ENCODE measurements around the gene PAPOLA. TPM values are rescaled to one million over a fixed set of nuclear protein-coding genes. Genes with fewer than 3 reads are reported as not detected.

PAPOLA gene
- total RNA-seq, 2 donors from 2014 or later: 127 to 153 TPM

DNA sequence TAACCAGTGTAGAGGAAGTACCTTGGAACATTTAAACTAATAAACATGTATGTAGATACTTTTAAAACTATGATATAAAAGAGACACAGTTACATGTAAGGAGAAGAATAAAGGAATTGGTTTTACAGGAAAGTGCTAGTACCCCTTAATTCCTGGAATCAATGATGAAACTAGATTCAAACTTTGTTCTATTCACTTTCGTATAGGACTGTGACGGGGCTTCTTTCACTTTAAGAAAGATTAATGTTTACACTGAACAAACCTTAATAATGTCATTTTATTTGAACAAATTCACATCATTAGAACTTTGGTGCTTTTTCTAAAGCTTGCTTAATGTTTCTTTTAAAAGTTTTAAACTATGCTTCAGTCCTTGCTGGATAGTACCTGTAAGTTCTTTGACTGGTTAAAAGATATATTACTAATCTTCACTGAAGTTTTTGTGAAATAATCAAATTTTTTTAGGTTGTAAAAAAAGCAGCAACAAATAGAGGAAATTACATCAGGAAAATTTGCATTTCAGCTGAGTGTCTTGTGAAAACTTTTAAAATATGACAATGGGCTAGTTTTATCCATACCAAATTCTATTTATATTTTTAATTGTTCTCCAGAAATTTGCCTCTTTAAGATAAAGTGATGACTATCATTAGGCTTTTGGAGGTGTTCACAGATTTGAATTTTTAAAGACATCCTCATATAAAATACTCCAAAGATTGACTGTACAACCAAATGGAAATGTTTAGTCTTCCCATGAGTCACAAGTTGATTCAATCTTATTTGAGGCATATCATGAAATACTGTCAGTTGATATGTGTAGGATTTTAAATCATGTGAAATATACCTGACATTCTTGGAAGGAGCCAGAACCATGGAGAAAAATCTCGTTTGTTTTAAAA lies 36.2 kb downstream of the PAPOLA start:
- no peak for DNase-seq (ENCODE audit: low spot score)
- intact Hi-C loops (cut with DNase I): no loop called here

DNA sequence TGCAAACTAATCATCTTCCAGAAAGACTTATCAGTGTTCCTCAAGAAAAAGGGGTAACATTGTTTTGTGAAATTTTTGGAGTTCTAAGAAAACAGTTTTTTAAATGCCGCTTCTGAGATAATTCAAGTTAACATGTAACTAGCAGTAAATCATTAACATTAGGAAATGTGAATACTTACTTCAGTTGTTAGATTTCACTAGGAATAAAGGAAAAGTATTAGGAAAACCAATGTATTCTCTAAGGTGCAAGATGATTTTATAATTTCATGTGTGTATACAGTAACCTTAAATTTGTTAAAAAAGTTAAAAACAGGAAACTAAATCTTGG lies 36.8 kb downstream of the PAPOLA start:
- intact Hi-C loops (cut with DNase I): no loop called here
- no peak for DNase-seq (ENCODE audit: low spot score)

DNA sequence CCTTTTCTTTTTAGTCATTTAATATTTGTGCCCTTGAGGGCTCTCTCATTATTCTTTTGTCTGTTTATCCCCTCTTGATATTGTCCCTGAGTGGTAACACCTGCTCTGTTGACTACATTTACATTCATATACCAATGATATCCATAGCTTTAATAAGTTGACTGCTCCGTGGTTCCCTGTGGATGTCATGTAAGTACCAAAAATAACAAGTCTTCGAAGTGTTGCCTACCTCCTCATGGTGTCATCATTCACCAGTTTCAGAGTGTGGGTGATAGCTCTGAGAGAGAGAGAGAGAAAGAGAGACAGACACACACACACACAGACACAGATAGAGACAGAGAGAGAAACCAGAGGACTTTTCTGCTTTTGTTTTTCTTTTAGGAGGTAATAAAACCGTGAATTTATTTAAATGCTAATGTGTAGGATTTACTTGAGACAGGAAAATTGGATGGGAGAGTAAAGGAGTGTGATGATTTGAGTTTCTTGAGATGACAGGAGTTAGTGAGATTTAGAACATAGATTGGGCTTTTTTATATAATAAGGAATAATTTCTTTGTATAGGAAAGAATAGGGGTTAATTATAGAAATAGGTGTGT lies 52.2 kb downstream of the PAPOLA start:
- no peak for DNase-seq (ENCODE audit: low spot score)
- intact Hi-C loops (cut with DNase I): no loop called here

DNA sequence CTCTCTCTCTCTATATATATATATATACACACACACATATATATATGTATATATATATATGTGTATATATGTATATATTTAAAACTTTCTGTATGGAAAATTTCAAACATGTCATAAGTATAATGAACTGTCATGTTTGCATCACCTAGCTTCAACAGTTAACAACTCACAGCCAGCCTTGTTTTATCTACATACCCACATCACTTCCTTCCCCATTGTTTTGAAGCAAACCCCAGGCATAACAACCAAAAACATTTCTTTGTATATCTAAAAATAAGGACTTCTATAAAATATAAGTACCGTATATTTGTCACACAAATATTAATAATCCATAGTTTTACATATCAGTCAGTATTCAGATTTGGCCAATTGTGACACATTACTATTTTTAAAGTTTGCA lies 57.4 kb downstream of the PAPOLA start:
- intact Hi-C loops (cut with DNase I): no loop called here
- no peak for DNase-seq (ENCODE audit: low spot score)

DNA sequence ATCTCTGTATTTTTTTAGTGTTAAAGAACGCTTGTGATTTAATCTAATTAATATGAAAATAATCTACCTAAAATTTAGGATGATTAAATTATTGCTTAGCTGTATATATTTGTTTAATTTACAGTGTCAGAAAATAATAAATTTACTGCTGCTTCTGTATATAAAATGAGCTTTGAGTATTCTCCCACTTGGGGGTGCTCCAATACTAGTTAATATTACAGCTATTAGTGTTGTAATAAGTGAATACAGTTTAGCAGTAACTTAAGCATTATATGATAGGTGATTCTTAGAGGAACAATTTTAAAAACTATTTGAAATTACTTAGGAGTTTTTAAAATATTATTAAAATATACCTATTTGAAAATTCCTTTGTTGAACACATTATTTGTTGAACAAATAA lies 62.2 kb downstream of the PAPOLA start:
- no peak for DNase-seq (ENCODE audit: low spot score)
- intact Hi-C loops (cut with DNase I): no loop called here

DNA sequence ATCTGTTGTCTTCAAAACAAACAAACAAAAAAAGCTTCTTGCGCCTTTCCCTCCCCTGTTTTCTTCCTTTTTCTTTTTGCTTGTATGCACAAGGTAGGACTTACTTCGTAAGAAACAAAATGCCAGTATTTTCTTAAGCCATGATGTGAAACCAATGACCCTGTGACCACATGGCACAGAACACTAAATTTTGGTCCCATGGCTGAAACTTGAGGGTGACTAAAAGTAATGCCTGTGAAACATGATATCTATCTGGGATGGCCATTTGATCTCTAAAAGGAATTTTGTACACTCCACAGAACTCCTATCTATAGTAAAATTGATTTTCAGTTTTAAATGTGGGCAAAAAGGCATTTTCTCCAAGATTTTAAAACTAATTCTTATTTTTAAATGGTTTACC lies 63.6 kb downstream of the PAPOLA start:
- intact Hi-C loops (cut with DNase I): no loop called here
- no peak for DNase-seq (ENCODE audit: low spot score)

DNA sequence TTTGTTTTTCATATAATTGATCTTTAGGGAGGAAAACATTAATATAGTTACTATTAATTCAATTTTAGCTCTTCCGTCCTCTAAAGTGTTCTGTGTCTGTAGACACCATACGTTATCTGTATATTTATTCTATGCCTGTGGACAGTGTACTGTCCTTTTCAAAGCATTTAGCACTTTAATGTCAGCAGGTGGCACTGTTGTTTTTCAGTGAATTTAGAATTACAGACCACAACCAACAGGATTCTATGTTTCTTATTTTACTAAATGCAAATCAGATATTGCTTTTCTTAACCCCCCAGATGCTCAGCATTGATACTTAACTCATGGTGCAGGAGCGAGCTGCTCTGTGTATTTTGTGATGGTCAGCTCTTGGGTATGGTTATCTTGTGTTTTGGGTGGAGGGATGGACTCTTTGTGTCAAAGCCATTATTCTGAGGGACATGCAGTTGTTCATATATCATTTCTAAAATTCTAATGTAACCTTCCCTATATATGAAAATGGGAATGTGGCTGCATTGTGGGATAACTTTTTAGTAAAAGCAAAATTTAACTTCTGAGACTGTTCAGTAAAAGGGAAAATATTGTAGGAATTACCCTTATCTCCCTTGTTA lies 65.2 kb downstream of the PAPOLA start:
- DNase-seq (ENCODE audit: low spot score): no peak
- intact Hi-C loops (cut with DNase I): no loop called here

DNA sequence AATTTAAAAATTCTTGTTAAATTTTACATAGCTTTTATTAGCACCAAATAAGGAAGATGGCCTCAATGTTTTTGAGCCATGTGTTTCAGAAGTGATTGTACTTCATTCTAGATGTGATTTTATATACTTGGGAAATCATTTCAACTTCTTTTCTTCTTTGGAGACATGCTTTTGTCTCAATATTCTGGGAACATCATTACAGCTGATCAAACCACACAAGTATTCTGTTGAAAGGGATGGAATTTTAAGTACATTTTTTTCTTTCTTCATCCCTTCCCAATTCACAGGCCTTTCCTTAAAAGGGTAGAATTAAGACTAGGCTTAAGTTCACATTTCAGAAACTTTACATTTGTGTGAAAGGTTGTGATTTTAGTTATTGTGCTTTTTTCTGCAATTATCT lies 66.4 kb downstream of the PAPOLA start:
- DNase-seq (ENCODE audit: low spot score): no peak
- intact Hi-C loops (cut with DNase I): no loop called here

DNA sequence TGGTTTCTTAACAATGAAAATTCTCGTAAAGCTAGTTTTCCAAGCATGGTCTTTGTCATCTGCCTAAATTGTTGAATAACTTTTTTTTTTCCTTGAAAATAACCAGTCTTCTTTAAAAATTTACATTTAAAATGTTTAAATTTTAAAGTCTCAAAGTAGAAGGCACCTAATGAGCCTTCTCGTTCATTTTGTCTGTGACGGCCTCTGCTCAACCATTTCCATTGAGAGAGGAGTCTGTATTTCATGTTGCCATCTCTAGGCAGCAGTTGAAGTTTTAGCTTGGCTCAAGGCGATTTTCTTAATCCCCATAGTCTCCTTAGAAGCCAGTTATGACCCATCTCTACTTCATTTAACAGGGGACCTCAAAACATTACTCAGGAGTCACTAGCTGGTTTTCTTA lies 69.1 kb downstream of the PAPOLA start:
- DNase-seq (ENCODE audit: low spot score): no peak
- intact Hi-C loops (cut with DNase I): no loop called here

DNA sequence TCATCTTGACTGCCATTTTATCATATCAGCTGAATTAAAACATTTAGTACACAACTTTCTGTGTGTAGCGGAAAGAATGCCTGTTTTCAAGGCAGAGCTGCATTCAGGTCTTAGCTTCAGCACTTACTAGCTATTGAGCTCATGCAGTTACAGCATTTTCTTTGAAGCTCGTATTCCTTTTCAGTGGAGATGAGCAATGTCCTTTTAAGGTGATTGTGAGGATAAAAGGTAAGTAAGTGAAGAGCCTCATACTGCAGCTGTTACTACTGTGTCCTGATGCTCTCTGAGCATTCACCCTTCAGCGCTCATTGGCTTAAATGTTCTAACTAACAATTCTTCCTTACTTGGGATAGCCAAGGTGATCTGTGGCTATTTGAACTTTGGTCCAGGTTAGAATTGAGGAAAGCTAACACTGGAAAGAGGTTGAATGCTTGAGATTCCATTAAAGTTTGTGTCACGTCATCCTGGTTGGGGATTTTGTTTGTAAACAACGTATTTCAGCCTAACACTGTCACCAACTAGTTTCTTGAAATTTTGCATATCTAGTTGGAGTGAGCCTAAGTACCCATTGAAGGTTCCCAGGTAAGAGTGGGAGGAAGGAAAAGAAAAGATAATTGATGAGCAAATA lies 71.4 kb downstream of the PAPOLA start:
- intact Hi-C loops (cut with DNase I): no loop called here

DNA sequence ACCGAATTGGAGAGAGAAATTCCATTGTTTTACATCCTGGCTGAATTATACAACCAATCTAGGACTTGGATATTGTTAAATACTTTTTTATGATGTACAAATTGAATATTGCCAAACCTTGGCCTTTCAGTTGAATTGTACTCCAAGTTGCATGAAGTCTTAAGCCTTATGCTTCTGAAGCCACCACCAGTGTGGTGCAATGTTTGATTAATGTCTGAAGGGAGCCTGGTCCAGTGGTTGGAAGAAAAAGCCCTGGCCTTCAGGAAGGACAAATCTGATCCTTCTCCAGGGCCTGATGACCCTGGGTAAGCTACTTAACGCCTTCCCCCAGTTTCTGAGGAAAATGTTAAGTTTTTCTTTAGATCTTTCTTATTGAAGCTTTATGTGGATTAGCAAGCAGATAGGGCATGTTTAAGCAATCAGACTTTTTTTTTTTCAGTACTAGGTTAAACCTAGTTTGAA lies 72.0 kb downstream of the PAPOLA start:
- DNase-seq (ENCODE audit: low spot score): no peak
- intact Hi-C loops (cut with DNase I): no loop called here

More for the DNA sequence above, 71.4 kb downstream of the PAPOLA start:
- no peak for DNase-seq (ENCODE audit: low spot score)

DNA sequence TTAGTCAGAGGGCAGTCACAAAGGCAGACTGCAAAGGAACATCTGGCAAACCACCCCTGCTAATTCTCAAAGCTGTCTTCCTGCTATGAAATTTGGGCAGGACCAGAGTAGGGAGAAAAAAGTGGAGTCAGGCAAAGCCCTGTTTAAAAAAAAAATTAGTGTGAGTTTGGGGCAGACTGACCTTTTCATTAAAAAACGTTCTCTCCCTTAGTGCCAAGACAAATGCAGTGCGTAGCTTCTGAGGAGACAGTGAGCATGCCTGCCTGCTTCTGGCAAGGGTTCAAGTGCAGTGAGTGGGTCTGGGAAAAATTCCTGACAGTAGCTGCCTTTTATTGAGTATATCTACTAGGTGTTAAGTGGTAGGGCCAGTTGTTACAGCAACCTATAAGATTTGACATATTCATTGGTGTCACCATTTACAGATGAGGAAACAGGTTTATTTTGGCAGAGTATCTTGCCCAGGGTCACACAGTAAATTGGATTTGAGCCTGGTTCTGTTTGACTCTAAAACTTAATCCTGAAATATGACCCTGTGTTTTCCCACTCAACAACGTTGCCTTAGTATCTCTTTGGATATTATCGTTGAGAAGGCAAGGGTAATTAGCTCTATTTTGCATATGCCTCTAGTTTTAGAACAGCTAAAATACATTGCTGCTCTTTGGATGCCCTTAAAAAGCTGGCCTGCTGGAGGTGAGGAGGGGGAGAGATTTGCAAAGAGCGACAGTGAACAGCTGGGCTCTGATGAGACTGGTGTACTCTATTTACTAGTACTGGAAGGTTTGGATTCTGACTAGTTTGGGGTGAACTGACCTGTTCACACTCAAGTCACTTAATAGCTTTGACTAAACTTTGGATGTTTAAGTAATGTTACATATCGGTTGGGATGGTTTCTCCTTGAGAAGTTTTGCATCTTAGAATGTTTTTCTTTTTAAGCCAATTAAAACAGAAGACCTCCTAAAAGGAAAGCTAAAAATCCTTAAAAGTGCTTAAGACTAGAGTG lies 72.8 kb downstream of the PAPOLA start:
- intact Hi-C loops (cut with DNase I): no loop called here
- no peak for DNase-seq (ENCODE audit: low spot score)

DNA sequence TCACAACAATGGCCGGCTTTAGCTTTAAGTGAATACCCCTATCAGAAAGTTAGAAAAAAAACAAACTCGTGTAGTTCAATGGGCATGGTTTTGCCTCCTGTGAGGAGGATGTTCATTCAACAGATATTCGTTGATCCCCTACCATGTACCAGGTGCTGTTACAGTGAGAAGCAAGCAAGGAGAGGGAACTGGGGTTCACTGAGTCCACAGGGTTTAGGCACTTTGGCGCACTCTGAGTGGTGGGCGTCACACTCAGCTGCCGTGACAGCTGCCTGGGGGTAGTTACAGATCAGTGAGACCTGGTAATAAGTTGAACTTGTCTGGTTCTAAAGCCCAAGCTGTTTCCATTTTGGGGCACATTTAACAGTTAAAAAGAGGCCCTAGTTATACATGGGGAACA lies 74.2 kb downstream of the PAPOLA start:
- intact Hi-C loops (cut with DNase I): no loop called here

DNA sequence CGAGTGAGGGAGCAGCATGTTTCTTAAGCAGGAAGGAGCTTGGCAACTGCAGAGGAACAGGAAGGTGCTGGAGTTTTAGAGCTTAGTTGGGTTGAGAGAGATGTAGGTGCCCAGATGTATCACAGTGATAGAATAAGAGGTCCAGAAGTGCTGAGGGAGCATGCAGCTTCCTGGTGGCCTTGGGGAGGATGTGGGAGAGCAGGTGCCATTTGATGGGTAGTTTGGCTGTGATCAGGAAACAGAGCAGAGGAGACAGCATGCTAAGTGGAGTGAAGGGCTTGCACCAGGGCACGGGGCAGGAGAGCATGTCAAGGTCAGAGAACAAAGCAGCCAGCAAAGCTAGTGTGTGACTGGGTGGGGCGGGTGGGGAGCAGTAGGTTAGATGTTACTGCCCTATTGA lies 74.8 kb downstream of the PAPOLA start:
- intact Hi-C loops (cut with DNase I): no loop called here

More for the DNA sequence above, 74.2 kb downstream of the PAPOLA start:
- no peak for DNase-seq (ENCODE audit: low spot score)

DNA sequence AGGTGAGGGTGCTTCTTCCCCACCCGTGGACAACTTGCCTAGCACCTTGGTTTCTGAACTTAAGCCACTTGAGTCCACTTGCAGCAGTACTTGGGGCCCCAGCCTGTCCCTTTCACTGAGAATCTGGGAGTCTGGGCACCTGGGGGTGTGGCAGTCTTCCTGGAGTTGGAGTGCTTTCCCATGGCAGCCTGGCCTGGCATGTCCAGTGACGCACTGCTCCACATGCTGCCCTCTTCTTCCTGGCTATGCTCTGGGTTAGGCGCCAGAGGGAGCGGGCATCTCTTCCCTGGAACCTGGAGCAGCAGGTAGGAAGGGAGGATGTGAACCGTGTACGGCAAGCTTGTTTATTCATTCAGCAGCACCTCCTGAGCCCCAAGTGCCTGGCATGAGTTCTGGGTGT lies 76.4 kb downstream of the PAPOLA start:
- intact Hi-C loops (cut with DNase I): no loop called here
- no peak for DNase-seq (ENCODE audit: low spot score)

More for the DNA sequence above, 74.8 kb downstream of the PAPOLA start:
- DNase-seq (ENCODE audit: low spot score): no peak

DNA sequence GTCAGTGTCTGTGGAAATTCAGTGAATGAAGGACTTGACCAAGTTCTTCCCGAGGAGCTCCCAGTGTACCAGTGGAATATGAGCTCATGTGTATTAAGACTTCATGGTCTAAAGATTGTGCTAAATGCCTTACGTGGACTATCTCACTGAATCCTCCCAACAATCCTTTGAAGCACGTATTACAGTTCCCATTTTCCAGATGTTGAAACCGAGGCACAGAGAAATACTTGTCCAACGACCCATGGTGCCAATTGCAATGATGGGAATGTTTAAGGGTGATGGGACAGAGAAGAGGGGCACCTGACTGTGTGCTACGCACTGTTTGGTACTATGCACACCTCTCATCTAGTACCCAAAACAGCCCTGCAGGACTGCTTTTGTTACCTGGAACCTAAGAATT lies 77.2 kb downstream of the PAPOLA start:
- DNase-seq (ENCODE audit: low spot score): no peak
- intact Hi-C loops (cut with DNase I): no loop called here

DNA sequence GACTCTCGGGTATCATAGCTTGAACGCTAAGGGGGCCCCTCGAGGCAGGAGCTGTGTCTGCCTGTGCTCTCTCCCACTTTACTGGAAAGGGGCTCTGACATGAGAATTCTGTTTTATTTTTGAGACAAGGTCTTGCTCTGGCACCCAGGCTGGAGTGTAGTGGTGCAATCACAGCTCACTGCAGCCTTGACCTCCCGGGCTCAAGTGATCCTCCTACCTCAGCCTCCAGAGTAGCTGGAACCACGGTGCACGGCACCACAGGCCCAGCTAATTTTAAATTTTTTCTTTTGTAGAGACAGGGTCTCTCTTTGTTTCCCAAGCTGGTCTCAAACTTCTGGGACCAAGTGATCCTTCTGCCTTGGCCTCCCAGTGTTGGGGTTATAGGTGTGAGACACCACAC lies 77.7 kb downstream of the PAPOLA start:
- DNase-seq (ENCODE audit: low spot score): no peak
- intact Hi-C loops (cut with DNase I): loop anchor here in 1 of 2 donors (10.0 kb wide), 1 partner anchor 155 kb away; no protein-coding TSS in a partner anchor

DNA sequence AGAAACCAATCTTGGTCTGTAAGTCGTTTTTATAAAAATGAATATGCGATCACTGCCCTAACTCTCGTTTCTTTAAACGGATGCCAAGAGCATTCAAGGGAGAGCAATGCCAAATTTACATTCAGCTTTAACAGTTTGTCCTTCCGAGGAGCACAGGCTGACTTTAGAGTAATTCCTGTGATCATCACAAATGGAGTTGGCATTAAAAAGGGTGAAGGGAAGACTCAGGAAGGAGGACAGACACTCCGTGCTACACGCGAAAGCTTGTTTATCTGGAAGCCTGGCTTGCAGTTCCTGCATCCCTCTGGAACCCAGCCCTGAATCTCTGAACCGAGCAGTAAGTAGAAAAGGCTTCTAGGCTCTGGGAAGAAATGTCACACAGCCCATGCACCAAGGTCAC lies 78.4 kb downstream of the PAPOLA start:
- DNase-seq (ENCODE audit: low spot score): no peak
- intact Hi-C loops (cut with DNase I): loop anchor here in 1 of 2 donors (10.0 kb wide), 1 partner anchor 154 kb away; no protein-coding TSS in a partner anchor

DNA sequence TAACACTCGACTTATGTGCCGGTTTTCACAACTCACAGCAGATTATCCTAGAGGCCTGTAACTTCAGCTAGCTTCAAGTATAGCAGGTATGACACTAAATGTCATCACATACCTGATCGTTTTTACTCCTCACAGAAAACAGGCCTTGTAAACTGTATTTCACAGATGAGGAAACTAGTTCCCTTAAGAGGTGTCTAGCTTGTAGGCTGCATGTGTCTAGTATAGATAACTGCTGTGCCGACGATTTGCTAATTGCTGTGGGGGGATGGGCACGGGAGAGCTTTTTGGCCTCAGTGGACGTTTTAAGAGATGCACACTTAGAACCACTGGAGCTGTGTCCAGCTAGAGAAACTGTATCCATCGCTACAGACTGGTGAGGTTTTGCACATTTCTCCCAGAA lies 78.8 kb downstream of the PAPOLA start:
- intact Hi-C loops (cut with DNase I): loop anchor here in 1 of 2 donors (10.0 kb wide), 1 partner anchor 154 kb away; no protein-coding TSS in a partner anchor
- DNase-seq (ENCODE audit: low spot score): no peak
